ENCODE results near the gene TSPAN11. TPM values are rescaled to one million over a fixed set of nuclear protein-coding genes. Genes with fewer than 3 reads are reported as not detected.

The TSPAN11 gene
- total and polyA plus RNA-seq, 2 donors (not counting 3 experiments of a cell fraction or from before 2014, with no cell fraction given), result 2.1 to 3.9 TPM

GRCh38 chr12:30877105-30877875, 49.3 kb upstream of the TSPAN11 start:
- DNase-seq (ENCODE audit: low read depth, low spot score), result no peak
- no peak for TF ChIP-seq POLR2A (IDR thresholded peaks at IDR 0.05; ENCODE audit: low read depth, low read length)
- TF ChIP-seq POLR2AphosphoS5 (IDR thresholded peaks at IDR 0.05; ENCODE audit: insufficient read depth, low read depth, low read length), result no peak
- TF ChIP-seq JUN (IDR thresholded peaks at IDR 0.05; ENCODE audit: borderline replicate concordance, insufficient read depth, insufficient read length, low read depth), result no peak
- no peak for TF ChIP-seq MYC (IDR thresholded peaks at IDR 0.05; ENCODE audit: low read depth, low read length)
- TF ChIP-seq CTCF (IDR thresholded peaks at IDR 0.05; ENCODE audit: extremely low read depth in 1 of 2, insufficient read depth in 1 of 2, low read depth in 1 of 2, low read length in 2 of 2), result no peak
- no peak for TF ChIP-seq GATA2 (IDR thresholded peaks at IDR 0.05; ENCODE audit: insufficient read depth, insufficient read length, low read depth, low read length)
- no peak for TF ChIP-seq FOS (IDR thresholded peaks at IDR 0.05; ENCODE audit: borderline replicate concordance, insufficient read depth, low read length)
- TF ChIP-seq EZH2 (IDR thresholded peaks at IDR 0.05; ENCODE audit: borderline replicate concordance, low read depth, low read length, severe bottlenecking), result no peak
- TF ChIP-seq MAX (IDR thresholded peaks at IDR 0.05; ENCODE audit: insufficient read depth, insufficient read length), result no peak
- Histone ChIP-seq H3K4me1 (ENCODE audit: control insufficient read depth, extremely low read depth, insufficient read depth, low read length) (no peaks in the 10 kb centered on the region), H3K27ac (ENCODE audit: insufficient read depth, low read depth, low read length) (no peak overlapping the region), H3K36me3 (ENCODE audit: control insufficient read depth in 2 of 2, extremely low read depth in 1 of 2, insufficient read depth in 2 of 2, low read length in 2 of 2) (no peaks in the 10 kb centered on the region), H3K79me2 (ENCODE audit: control insufficient read depth, insufficient read depth, low read length) (no peaks in the 10 kb centered on the region), H3K9me1 (replicated peaks; ENCODE audit: control insufficient read depth, extremely low read depth, insufficient read depth, low read length) (no peaks in the 10 kb centered on the region), H3K27me3 (ENCODE audit: control insufficient read depth in 2 of 2, insufficient read depth in 2 of 2, low read length in 2 of 2) (peaks cover 11 to 14% of the 10 kb centered on the region in 2 experiments), H3K9ac (replicated peaks; ENCODE audit: extremely low read depth, insufficient read depth, low read length) (no peak overlapping the region), H3K4me3 (replicated peaks in 1 of 3; ENCODE audit: insufficient read depth in 1 of 3, low read depth in 1 of 3, low read length in 3 of 3) (no peak overlapping the region), H3K9me3 (replicated peaks; ENCODE audit: control insufficient read depth, insufficient read depth, low read length) (no peaks in the 10 kb centered on the region), H2AFZ (ENCODE audit: low read depth, low read length) (no peak overlapping the region), H4K20me1 (replicated peaks; ENCODE audit: control insufficient read depth, extremely low read depth, insufficient read depth, low read length) (no peaks in the 10 kb centered on the region), H3K4me2 (ENCODE audit: insufficient read depth, low read length) (no peak overlapping the region)
- intact Hi-C loops (cut with micrococcal nuclease), result no loop called here
- ChIA-PET CTCF (interaction anchor here (1.5 kb wide), 1 partner anchor 109 kb away, joined by 5 read pairs; no protein-coding TSS in a partner anchor), POLR2A (no interaction called here)
- no peak for FAIRE-seq
- no TSS peak for BruUV-seq (replicated peaks)
- dilution Hi-C loops (cut with MboI; ENCODE audit: extremely low pct_ligation_motif_present, low sequenced_read_pairs), result no loop called here
